ENCODE measurements around the gene SV2C.
"Not testable (repeated sequence)": the region's sequence is repeated elsewhere in the genome, so short reads cannot be mapped to it uniquely, and the experiment has no call there.

SV2C gene

DNA sequence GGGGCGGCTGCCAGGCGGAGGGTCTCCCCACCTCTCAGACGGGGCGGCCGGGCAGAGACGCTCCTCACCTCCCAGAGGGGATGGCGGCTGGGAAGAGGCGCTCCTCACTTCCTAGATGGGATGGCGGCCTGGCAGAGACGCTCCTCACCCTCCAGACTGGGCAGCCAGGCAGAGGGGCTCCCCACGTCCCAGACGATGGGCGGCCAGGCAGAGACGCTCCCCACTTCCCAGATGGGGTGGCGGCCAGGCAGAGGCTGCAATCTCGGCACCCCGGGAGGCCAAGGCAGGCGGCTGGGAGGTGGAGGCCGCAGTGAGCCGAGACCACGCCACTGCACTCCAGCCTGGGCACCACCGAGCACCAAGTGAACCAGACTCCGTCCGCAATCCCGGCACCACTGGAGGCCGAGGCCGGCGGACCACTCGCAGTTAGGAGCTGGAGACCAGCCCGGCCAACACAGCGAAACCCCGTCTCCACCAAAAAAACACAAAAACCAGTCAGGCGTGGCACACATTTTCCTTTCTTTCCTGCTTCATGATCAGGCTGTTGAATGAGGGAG lies 253.1 kb downstream of the SV2C start:
- H3K27ac ChIP-seq (ENCODE audit: low read depth, low read length); H3K4me1 ChIP-seq (ENCODE audit: control insufficient read depth, insufficient read depth, low read length, unreplicated experiment); H3K79me2 ChIP-seq (ENCODE audit: control insufficient read depth, insufficient read depth, low read length, unreplicated experiment); H3K4me3 ChIP-seq (ENCODE audit: low read depth, low read length); H2AFZ ChIP-seq (ENCODE audit: low read length, unreplicated experiment); H3K36me3 ChIP-seq (ENCODE audit: insufficient read depth, low read length): not testable (repeated sequence)
- H3K27me3 ChIP-seq (ENCODE audit: insufficient read depth, low read length): peaks cover 27% of the 10 kb centered on the region

DNA sequence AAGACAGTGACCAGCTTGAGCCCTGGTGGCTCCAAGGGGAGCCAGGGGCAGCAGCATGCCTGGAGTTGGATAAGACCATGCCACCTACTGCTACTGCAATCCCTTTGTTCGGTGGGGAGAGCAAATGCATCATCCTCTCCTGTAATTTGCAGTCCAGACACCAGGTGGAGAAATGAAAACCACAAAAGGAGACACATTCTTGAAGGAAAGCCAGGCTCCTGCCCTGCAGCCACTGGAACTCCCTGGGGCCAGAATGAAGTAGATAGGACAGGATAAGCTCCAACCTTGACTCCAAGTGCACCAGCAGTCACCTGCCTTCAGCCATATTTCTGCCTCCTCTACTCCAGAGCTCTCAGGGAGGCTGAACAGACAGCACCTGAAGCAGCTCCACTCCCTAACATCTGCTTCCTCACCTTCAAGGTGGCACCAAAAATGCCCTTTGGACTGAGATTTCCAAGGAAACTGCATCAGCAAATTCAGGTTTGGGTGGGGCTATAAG lies 254.8 kb downstream of the SV2C start:
- Histone ChIP-seq H3K4me3 (ENCODE audit: low read depth, low read length) (no peak overlapping the region), H3K36me3 (ENCODE audit: insufficient read depth, low read length) (no peaks in the 10 kb centered on the region), H3K79me2 (ENCODE audit: control insufficient read depth, insufficient read depth, low read length, unreplicated experiment) (no peaks in the 10 kb centered on the region), H3K27ac (ENCODE audit: low read depth, low read length) (no peak overlapping the region), H3K27me3 (ENCODE audit: insufficient read depth, low read length) (peaks cover 16% of the 10 kb centered on the region), H2AFZ (ENCODE audit: low read length, unreplicated experiment) (no peak overlapping the region), H3K4me1 (ENCODE audit: control insufficient read depth, insufficient read depth, low read length, unreplicated experiment) (no peaks in the 10 kb centered on the region)

DNA sequence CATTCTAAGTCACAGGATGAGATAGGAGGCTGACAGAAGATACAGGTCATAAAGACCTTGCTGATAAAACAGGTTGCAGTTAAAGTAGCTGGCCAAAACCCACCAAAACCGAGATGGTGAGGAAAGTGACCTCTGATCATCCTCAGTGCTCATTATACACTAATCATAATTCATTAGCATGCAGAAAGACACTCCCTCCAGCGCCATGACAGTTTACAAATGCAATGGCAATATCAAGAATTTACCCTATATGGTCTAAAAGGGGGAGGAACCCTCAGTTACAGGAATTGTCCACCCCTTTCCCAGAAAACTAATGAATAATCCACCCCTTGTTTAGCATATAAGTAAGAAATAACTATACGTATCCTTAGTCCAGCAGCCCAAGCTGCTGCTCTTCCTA lies 256.7 kb downstream of the SV2C start:
- H3K4me3 ChIP-seq (ENCODE audit: low read depth, low read length): no peak overlapping the region
- H3K27me3 ChIP-seq (ENCODE audit: insufficient read depth, low read length): no peaks in the 10 kb centered on the region
- no peak overlapping the region for H2AFZ ChIP-seq (ENCODE audit: low read length, unreplicated experiment)
- no peaks in the 10 kb centered on the region for H3K4me1 ChIP-seq (ENCODE audit: control insufficient read depth, insufficient read depth, low read length, unreplicated experiment)
- no peaks in the 10 kb centered on the region for H3K36me3 ChIP-seq (ENCODE audit: insufficient read depth, low read length)
- H3K79me2 ChIP-seq (ENCODE audit: control insufficient read depth, insufficient read depth, low read length, unreplicated experiment): no peaks in the 10 kb centered on the region
- H3K27ac ChIP-seq (ENCODE audit: low read depth, low read length): no peak overlapping the region

GRCh38 chr5:76341651-76342334 lies 258.6 kb downstream of the SV2C start:
- no peak overlapping the region for H3K27ac ChIP-seq (ENCODE audit: low read depth, low read length)
- H3K4me3 ChIP-seq (ENCODE audit: low read depth, low read length): no peak overlapping the region
- H3K4me1 ChIP-seq (ENCODE audit: control insufficient read depth, insufficient read depth, low read length, unreplicated experiment): no peaks in the 10 kb centered on the region
- 0 out of 2 replicates have a peak, but pooled peaks cover 1% of the 10 kb centered on the region for H3K27me3 ChIP-seq (ENCODE audit: insufficient read depth, low read length)
- no peak overlapping the region for H2AFZ ChIP-seq (ENCODE audit: low read length, unreplicated experiment)
- no peaks in the 10 kb centered on the region for H3K79me2 ChIP-seq (ENCODE audit: control insufficient read depth, insufficient read depth, low read length, unreplicated experiment)
- H3K36me3 ChIP-seq (ENCODE audit: insufficient read depth, low read length): no peaks in the 10 kb centered on the region

GRCh38 chr5:76342474-76342873 lies 259.3 kb downstream of the SV2C start:
- H2AFZ ChIP-seq (ENCODE audit: low read length, unreplicated experiment): no peak overlapping the region
- H3K27me3 ChIP-seq (ENCODE audit: insufficient read depth, low read length): 0 out of 2 replicates have a peak, but pooled peaks cover 6% of the 10 kb centered on the region
- no peak overlapping the region for H3K4me3 ChIP-seq (ENCODE audit: low read depth, low read length)
- H3K27ac ChIP-seq (ENCODE audit: low read depth, low read length): no peak overlapping the region
- no peaks in the 10 kb centered on the region for H3K36me3 ChIP-seq (ENCODE audit: insufficient read depth, low read length)
- H3K79me2 ChIP-seq (ENCODE audit: control insufficient read depth, insufficient read depth, low read length, unreplicated experiment): no peaks in the 10 kb centered on the region
- no peaks in the 10 kb centered on the region for H3K4me1 ChIP-seq (ENCODE audit: control insufficient read depth, insufficient read depth, low read length, unreplicated experiment)

GRCh38 chr5:76345582-76345981 lies 262.4 kb downstream of the SV2C start:
- H2AFZ ChIP-seq (ENCODE audit: low read length, unreplicated experiment): no peak overlapping the region
- no peaks in the 10 kb centered on the region for H3K79me2 ChIP-seq (ENCODE audit: control insufficient read depth, insufficient read depth, low read length, unreplicated experiment)
- H3K27ac ChIP-seq (ENCODE audit: low read depth, low read length): no peak overlapping the region
- H3K36me3 ChIP-seq (ENCODE audit: insufficient read depth, low read length): no peaks in the 10 kb centered on the region
- no peak overlapping the region for H3K4me3 ChIP-seq (ENCODE audit: low read depth, low read length)
- H3K4me1 ChIP-seq (ENCODE audit: control insufficient read depth, insufficient read depth, low read length, unreplicated experiment): no peaks in the 10 kb centered on the region
- H3K27me3 ChIP-seq (ENCODE audit: insufficient read depth, low read length): 0 out of 2 replicates have a peak, but pooled peaks cover 6% of the 10 kb centered on the region

- Histone ChIP-seq H3K4me3 (ENCODE audit: low read depth, low read length) (no peak overlapping the region), H3K79me2 (ENCODE audit: control insufficient read depth, insufficient read depth, low read length, unreplicated experiment) (no peaks in the 10 kb centered on the region), H3K27me3 (ENCODE audit: insufficient read depth, low read length) (0 out of 2 replicates have a peak, but pooled peaks cover 9% of the 10 kb centered on the region), H2AFZ (ENCODE audit: low read length, unreplicated experiment) (no peak overlapping the region), H3K27ac (ENCODE audit: low read depth, low read length) (no peak overlapping the region), H3K4me1 (ENCODE audit: control insufficient read depth, insufficient read depth, low read length, unreplicated experiment) (no peaks in the 10 kb centered on the region), H3K36me3 (ENCODE audit: insufficient read depth, low read length) (no peaks in the 10 kb centered on the region)
Observed at GRCh38 chr5:76351176-76351575, 268.0 kb downstream of the SV2C start.

DNA sequence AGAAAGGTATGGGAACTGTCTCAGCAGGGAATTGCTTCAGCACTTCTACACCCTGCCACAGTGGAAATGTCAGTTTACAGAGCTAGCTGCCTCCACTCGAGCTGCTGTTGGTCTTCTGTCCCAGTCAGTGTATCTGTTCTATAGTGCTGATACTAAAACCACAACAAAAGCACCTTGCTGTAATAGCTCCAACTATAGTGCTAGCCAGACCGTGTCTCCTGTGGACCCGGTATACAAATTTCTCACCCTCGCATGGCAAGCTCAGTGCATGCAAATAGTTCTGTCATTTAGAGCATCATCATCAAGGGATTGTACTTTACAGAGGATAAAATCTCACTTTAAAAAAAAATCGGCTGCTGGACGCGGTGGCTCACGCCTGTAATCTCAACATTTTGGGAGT lies 268.4 kb downstream of the SV2C start:
- no peak overlapping the region for H3K4me3 ChIP-seq (ENCODE audit: low read depth, low read length)
- H2AFZ ChIP-seq (ENCODE audit: low read length, unreplicated experiment): no peak overlapping the region
- H3K79me2 ChIP-seq (ENCODE audit: control insufficient read depth, insufficient read depth, low read length, unreplicated experiment): no peaks in the 10 kb centered on the region
- H3K27ac ChIP-seq (ENCODE audit: low read depth, low read length): no peak overlapping the region
- H3K27me3 ChIP-seq (ENCODE audit: insufficient read depth, low read length): 0 out of 2 replicates have a peak, but pooled peaks cover 9% of the 10 kb centered on the region
- no peaks in the 10 kb centered on the region for H3K36me3 ChIP-seq (ENCODE audit: insufficient read depth, low read length)
- H3K4me1 ChIP-seq (ENCODE audit: control insufficient read depth, insufficient read depth, low read length, unreplicated experiment): no peaks in the 10 kb centered on the region

DNA sequence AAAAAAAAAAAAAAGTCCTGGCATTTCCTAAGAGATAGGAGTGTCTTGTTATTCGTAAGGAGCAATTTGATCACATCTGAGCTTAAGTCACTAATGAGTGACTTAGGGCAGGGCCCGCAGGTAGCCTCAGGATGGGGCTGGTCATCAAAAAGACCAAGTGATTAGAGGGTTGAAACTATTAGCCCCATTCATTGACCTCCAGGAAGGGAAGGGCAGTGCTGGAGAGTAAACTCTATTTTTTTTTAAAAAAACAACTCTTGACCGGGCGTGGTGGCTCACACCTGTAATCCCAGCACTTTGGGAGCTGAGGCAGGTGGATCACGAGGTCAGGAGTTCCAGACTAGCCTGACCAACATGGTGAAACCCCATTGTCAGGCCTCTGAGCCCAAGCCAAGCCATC lies 273.7 kb downstream of the SV2C start:
- H3K4me3 ChIP-seq (ENCODE audit: low read depth, low read length): no peak overlapping the region
- H3K36me3 ChIP-seq (ENCODE audit: insufficient read depth, low read length): no peaks in the 10 kb centered on the region
- H3K27me3 ChIP-seq (ENCODE audit: insufficient read depth, low read length): 0 out of 2 replicates have a peak, but pooled peaks cover 3% of the 10 kb centered on the region
- H3K79me2 ChIP-seq (ENCODE audit: control insufficient read depth, insufficient read depth, low read length, unreplicated experiment): no peaks in the 10 kb centered on the region
- H3K27ac ChIP-seq (ENCODE audit: low read depth, low read length): no peak overlapping the region
- no peak overlapping the region for H2AFZ ChIP-seq (ENCODE audit: low read length, unreplicated experiment)
- no peaks in the 10 kb centered on the region for H3K4me1 ChIP-seq (ENCODE audit: control insufficient read depth, insufficient read depth, low read length, unreplicated experiment)

- H3K27me3 ChIP-seq (ENCODE audit: insufficient read depth, low read length): no peaks in the 10 kb centered on the region
- H3K4me1 ChIP-seq (ENCODE audit: control insufficient read depth, insufficient read depth, low read length, unreplicated experiment): no peaks in the 10 kb centered on the region
- H3K27ac ChIP-seq (ENCODE audit: low read depth, low read length): no peak overlapping the region
- H3K79me2 ChIP-seq (ENCODE audit: control insufficient read depth, insufficient read depth, low read length, unreplicated experiment): no peaks in the 10 kb centered on the region
- H3K36me3 ChIP-seq (ENCODE audit: insufficient read depth, low read length): no peaks in the 10 kb centered on the region
- H3K4me3 ChIP-seq (ENCODE audit: low read depth, low read length): no peak overlapping the region
- no peak overlapping the region for H2AFZ ChIP-seq (ENCODE audit: low read length, unreplicated experiment)
Observed at GRCh38 chr5:76363352-76364225, 280.4 kb downstream of the SV2C start.
